Eye (tissue), 1 donor: ENCODE measurements around the gene ATP5PD.
"Not testable (repeated sequence)": the region's sequence is repeated elsewhere in the genome, so short reads cannot be mapped to it uniquely, and the experiment has no call there.

ENCODE experiments used
- DNase-seq: peaks from one replicate; pipeline ENCODE4 v3.0.0-alpha.2; 2015

Gene ATP5PD

GRCh38 chr17:75049057-75049456, 2.3 kb upstream of the ATP5PD start:
- DNase-seq: no peak

DNA sequence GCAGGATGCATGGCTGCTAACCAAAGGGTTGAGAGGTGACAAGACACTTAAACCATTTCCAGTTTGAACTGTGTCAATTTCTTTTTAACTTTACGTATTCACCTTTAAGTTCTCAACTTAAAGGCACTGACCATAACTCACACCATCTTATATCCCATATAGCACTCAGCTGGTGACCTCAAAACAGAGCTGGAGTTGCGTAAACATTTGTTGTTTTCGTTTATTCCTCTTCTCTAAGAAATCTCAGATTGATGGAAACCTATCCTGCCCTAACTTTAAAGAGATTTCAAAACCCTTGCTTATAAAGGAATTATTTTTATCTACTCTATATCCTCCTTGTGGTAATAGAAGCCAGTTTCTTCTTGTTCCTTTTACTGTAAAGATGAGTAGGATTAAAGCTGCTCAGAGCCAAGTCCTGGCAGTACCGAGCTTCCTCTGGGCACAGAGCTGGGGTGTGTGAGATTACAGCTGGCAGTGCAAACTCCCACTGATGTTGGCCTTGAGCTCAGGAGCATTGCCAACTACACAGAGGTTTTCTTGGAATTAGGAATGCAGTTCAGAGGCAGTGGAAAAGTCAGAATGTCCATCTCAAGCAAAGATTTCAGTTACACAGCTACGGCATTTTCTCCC, 1.6 kb upstream of the ATP5PD start:
- no peak for DNase-seq

DNA sequence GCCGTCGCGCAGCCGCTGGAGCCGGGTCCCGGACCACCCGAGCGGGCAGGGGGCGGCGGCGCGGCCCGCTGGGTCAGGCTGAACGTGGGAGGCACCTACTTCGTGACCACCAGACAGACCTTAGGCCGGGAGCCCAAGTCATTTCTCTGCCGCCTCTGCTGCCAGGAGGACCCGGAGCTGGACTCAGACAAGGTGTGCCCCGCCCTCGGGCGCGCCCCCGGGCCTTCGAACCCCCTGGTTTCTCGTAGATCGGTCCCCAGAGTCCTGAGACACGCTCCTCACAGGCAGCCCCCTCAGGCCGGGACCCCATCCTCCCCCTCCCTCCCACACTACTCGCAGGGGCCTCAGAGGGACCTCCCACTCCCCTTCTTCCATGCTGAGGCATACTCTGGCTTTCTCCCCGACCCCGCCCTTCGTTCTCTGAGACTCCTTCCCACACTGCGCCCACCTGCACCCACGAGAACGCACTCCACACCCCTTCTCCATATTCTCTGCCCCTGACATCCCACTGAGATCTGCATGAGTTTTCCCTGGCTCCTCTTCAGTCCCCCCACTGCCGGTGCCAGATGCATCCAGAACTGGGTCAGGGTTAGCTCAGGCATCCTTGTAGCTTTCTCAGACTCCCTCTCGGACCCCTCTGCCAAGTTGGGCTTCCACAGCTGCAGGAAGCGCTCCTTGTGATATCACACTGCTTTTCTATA, 779 bp upstream of the ATP5PD start:
- peak; percentile 65 for DNase-seq

DNA sequence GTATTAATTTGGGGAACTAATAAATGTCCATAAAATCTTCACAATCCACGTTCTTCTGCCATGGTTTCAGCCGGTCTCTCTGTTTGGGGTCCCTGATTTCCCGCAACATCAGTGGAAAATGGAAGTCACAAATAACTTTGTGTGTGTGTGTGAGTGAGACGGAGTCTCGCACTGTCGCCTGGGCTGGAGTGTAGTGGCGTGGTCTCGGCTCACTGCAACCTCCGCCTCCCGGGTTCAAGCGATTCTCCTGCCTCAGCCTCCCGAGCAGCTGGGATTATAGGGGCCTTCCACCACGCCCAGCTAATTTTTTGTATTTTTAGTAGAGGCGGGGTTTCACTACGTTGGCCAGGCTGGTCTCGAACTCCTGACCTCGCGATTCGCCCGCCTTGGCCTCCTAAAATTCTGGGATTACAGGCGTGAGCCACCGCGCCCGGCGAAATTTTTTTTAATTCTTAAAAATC, 793 bp downstream of the ATP5PD start:
- not testable (repeated sequence) for DNase-seq

- DNase-seq: no peak
These were observed 2.1 kb downstream of the ATP5PD start for GRCh38 chr17:75044716-75045115.

- DNase-seq: not testable (repeated sequence)
These were observed 3.0 kb downstream of the ATP5PD start for GRCh38 chr17:75043789-75044188.

- no peak for DNase-seq
These were observed 5.0 kb downstream of the ATP5PD start for GRCh38 chr17:75041656-75042280.

- DNase-seq: no peak
These were observed 7.5 kb downstream of the ATP5PD start for GRCh38 chr17:75039238-75039637.

DNA sequence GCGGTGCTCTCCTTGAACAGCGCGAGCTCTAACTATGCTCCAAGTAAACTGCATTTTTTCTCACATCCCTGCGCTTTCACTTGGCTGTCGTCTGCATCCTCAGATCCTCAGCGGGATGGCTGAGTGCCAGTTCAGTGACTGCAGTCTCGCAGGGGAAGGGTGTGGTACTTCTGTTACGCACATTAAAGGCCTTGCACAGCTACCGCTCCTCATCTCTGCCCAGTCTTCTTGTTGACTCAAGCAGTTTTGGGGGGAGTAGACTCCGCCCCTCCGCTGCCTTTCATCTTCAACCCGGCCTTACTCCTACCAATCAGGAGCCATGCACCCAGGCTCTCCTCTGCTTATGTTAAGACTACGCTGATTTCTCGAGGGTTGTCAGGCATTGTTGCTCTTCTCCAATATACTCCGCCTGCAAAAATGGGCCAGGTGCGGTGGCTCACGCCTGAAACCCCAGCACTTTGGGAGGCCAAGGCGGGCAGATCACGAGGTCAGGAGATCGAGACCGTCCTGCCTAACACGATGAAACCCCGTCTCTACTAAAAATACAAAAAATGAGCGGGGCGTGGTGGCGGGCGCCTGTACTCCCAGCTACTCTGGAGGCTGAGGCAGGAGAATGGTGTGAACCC, 10.0 kb downstream of the ATP5PD start:
- peak; percentile 54 for DNase-seq

DNA sequence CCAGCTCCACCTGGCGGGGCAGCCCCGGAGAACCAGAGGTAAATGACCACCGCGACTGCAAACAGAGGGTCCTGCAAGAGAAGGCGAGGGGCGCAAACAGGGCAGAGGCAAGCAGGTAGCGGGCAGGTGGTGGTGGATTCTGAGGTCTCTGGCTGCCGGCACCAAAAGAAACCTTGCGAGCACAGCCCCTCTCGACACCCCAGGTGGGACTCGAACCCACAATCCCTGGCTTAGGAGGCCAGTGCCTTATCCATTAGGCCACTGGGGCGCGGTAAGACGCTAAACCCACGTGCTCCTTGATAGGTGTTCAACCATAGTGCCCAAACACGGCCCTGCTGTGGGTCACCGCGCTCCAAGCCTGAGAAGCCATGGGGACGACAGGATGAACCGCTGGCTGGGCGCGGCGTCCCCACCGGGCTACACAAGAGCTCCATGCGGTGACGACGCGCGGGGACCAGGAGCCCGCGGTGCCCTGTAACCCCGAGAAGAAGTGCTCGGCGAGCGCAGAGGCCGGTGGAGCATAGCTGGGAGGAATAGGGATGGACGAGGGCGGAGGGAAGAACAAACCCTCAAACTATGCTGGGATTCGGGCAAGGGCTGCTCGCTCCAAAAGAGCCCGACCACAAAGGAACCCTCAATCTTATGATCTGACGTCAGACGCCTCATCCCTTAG, 12.4 kb downstream of the ATP5PD start:
- peak; percentile 97 for DNase-seq

DNA sequence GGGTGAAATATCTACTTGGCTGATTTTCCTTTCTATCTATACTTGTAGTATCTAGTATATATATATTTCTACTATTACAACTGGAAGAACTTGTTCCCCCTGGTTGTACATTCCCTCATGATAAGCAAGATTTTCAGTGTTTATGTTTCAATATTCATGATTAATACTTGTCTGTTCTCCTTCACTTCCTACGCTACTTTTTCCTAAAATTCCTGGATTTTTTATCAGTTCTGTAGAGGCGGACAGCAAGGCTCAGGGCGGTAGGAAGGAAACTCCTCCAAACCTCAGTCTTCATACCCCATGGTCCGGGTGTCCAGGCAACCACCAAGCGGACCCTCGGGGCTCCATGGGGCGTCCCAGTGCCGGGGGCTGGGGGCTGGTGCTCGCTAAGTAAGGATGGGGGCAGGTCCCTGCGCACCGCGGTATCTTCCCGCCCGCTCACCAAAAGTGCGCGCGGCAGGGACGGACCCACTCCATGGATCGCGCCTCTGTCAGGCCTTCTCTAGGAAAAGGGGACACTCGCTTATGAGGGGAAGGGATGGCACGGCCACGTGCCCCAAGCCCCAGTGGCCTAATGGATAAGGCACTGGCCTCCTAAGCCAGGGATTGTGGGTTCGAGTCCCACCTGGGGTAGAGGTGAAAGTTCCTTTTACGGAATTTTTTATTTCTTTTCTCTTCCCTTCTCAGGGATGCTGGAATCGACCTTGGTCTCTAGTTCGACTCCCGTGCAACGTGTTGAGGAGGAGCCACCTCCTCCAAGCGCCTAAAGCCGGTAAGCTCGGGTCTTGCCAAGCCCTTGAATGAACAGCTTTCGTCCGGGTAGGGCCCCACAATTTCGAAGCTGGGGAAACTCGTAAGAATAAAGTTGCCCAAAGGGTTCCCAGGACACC, 13.2 kb downstream of the ATP5PD start:
- DNase-seq: peak; percentile 100

DNA sequence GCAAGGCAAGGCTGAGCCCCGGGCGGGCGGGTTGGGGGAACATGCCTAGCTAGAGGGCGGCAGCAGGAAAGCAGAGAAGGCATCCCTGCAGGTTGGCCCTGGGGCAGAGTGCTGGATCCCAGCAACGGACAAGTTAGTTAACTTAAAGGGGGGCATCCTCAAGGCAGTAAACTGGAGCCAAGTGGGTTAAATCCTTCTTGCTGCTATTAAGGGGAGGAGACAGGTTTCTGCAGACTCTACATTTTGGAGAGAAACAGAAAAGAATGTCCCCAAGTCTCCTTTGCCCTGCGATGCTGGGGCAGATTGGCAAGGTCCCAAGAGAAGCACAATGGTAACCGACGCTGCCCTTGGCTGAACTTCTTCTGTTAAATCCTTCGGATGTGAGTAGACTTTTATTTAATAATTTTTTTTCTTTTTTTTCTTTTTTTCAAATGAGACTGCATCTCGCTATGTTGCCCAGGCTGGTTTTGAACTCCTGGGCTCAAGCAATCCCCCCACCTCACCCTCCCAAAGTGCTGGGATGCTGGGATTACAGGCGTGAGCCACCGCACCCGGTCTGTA, 14.0 kb downstream of the ATP5PD start:
- DNase-seq: peak; percentile 37

GRCh38 chr17:75031972-75032719, 14.6 kb downstream of the ATP5PD start:
- peak; percentile 82 for DNase-seq

GRCh38 chr17:75030161-75030560, 16.6 kb downstream of the ATP5PD start:
- DNase-seq: no peak

GRCh38 chr17:75026650-75027049, 20.1 kb downstream of the ATP5PD start:
- not testable (repeated sequence) for DNase-seq

DNA sequence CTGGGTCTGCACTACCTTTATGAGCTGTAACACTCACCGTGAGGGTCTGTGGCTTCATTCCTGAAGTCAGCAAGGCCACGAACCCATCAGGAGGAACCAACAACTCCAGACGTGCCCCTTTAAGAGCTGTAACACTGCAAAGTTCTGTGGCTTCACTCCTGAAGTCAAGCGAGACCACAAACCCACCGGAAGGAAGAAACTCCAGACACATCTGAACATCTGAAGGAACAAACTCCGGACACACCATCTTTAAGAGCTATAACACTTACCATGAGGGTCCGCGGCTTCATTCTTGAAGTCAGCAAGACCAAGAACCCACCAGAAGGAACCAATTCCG, 21.4 kb downstream of the ATP5PD start:
- DNase-seq: not testable (repeated sequence)

GRCh38 chr17:75024686-75025397, 21.9 kb downstream of the ATP5PD start:
- DNase-seq: no peak

DNA sequence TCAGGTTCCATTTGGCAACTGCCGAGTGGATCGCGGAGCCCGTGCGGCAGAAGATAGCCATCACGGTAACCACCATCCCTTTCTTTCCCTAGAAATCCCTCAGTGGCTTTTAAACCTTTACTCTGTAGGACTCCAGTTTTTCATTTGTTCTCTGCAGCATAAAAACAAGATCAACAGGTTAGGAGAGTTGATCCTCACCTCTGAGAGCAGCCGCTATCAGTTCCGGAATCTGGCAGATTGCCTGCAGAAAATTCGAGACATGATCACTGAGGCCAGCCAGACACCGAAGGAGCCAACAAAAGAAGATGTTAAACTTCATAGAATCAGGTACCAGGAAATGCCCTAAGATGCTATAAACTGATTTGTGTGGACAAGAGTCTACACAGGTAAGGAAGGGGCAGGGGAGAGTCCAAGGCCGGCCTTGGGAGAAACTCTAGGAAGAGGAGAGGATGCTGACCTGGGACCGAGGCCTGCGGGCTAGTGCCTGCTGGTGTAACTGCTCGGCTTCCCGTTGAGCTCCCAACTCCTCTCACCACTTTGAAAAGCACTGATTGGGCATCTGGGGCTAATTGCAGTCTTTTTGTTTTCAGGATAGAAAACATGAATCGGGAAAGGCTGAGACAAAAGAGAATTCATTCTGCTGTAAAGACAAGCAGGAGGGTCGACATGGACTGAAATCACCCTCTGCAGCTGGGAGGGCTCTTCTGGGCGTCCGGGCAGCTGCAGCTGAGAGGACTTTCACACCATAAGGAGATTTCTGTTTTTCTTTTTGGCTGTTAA, 26.2 kb downstream of the ATP5PD start:
- no peak for DNase-seq

- DNase-seq: no peak
These were observed 27.1 kb downstream of the ATP5PD start for GRCh38 chr17:75019710-75020109.
